Measurements from ENCODE around the gene GALNT7. TPM values are rescaled to one million over a fixed set of nuclear protein-coding genes. Genes with fewer than 3 reads are reported as not detected.
"Not testable (repeated sequence)": the region's sequence is repeated elsewhere in the genome, so short reads cannot be mapped to it uniquely, and the experiment has no call there.

Gene GALNT7
- total RNA-seq, 2 donors from 2014 or later = 9.6 to 18.1 TPM

- Mint-ChIP-seq H3K4me1 (peaks cover 21% of the 10 kb centered on the region), H3K27me3 (no peaks in the 10 kb centered on the region), H3K36me3 (ENCODE audit: low read depth) (no peaks in the 10 kb centered on the region), H3K9me3 (no peaks in the 10 kb centered on the region), H3K27ac (no peak overlapping the region), H3K4me3 (no peak overlapping the region)
- ATAC-seq (replicated peaks) = no peak
Observed at GRCh38 chr4:173174594-173175012, 6.0 kb downstream of the GALNT7 start.

- H3K27me3 Mint-ChIP-seq = no peaks in the 10 kb centered on the region
- peaks cover 14% of the 10 kb centered on the region for H3K4me1 Mint-ChIP-seq
- no peaks in the 10 kb centered on the region for H3K9me3 Mint-ChIP-seq
- no peak overlapping the region for H3K4me3 Mint-ChIP-seq
- H3K36me3 Mint-ChIP-seq (ENCODE audit: low read depth) = no peaks in the 10 kb centered on the region
- no peak overlapping the region for H3K27ac Mint-ChIP-seq
- no peak for ATAC-seq (replicated peaks)
Observed at GRCh38 chr4:173176010-173176409, 7.4 kb downstream of the GALNT7 start.

- Mint-ChIP-seq H3K4me3 (no peak overlapping the region), H3K9me3 (no peaks in the 10 kb centered on the region), H3K36me3 (ENCODE audit: low read depth) (no peaks in the 10 kb centered on the region), H3K27ac (peak overlapping the region; percentile 10), H3K4me1 (peaks cover 14% of the 10 kb centered on the region), H3K27me3 (no peaks in the 10 kb centered on the region)
- no peak for ATAC-seq (replicated peaks)
Observed at GRCh38 chr4:173177232-173177631, 8.6 kb downstream of the GALNT7 start.

GRCh38 chr4:173178144-173178543 lies 9.5 kb downstream of the GALNT7 start:
- ATAC-seq (replicated peaks) = no peak
- no peaks in the 10 kb centered on the region for H3K27me3 Mint-ChIP-seq
- no peak overlapping the region for H3K27ac Mint-ChIP-seq
- H3K36me3 Mint-ChIP-seq (ENCODE audit: low read depth) = no peaks in the 10 kb centered on the region
- H3K4me1 Mint-ChIP-seq = peaks cover 14% of the 10 kb centered on the region
- no peak overlapping the region for H3K4me3 Mint-ChIP-seq
- H3K9me3 Mint-ChIP-seq = no peaks in the 10 kb centered on the region

- H3K9me3 Mint-ChIP-seq = no peaks in the 10 kb centered on the region
- no peaks in the 10 kb centered on the region for H3K36me3 Mint-ChIP-seq (ENCODE audit: low read depth)
Observed at GRCh38 chr4:173181848-173182247, 13.2 kb downstream of the GALNT7 start.

GRCh38 chr4:173182403-173182802 lies 13.8 kb downstream of the GALNT7 start:
- no peaks in the 10 kb centered on the region for H3K27me3 Mint-ChIP-seq
- H3K4me1 Mint-ChIP-seq = peaks cover 5% of the 10 kb centered on the region
- peak; percentile 14 for ATAC-seq (replicated peaks)
- H3K36me3 Mint-ChIP-seq (ENCODE audit: low read depth) = no peaks in the 10 kb centered on the region
- H3K9me3 Mint-ChIP-seq = no peaks in the 10 kb centered on the region
- H3K27ac Mint-ChIP-seq = no peak overlapping the region
- no peak overlapping the region for H3K4me3 Mint-ChIP-seq

More at GRCh38 chr4:173181848-173182247, 13.2 kb downstream of the GALNT7 start:
- no peak overlapping the region for H3K4me3 Mint-ChIP-seq
- H3K27ac Mint-ChIP-seq = no peak overlapping the region
- H3K4me1 Mint-ChIP-seq = peaks cover 10% of the 10 kb centered on the region
- peak; percentile 83 for ATAC-seq (replicated peaks)
- no peaks in the 10 kb centered on the region for H3K27me3 Mint-ChIP-seq

GRCh38 chr4:173183659-173184247 lies 15.1 kb downstream of the GALNT7 start:
- not testable (repeated sequence) for H3K27ac Mint-ChIP-seq; H3K9me3 Mint-ChIP-seq; H3K27me3 Mint-ChIP-seq; ATAC-seq (replicated peaks); H3K4me3 Mint-ChIP-seq; H3K36me3 Mint-ChIP-seq (ENCODE audit: low read depth); H3K4me1 Mint-ChIP-seq

- ATAC-seq (replicated peaks) = no peak
- no peaks in the 10 kb centered on the region for H3K36me3 Mint-ChIP-seq (ENCODE audit: low read depth)
- peaks cover 16% of the 10 kb centered on the region for H3K4me1 Mint-ChIP-seq
- H3K27me3 Mint-ChIP-seq = no peaks in the 10 kb centered on the region
- no peaks in the 10 kb centered on the region for H3K9me3 Mint-ChIP-seq
- H3K4me3 Mint-ChIP-seq = no peak overlapping the region
- H3K27ac Mint-ChIP-seq = no peak overlapping the region
Observed at GRCh38 chr4:173185847-173186510, 17.4 kb downstream of the GALNT7 start.

- no peaks in the 10 kb centered on the region for H3K27me3 Mint-ChIP-seq
Observed at GRCh38 chr4:173187732-173188131, 19.1 kb downstream of the GALNT7 start.

GRCh38 chr4:173188648-173189047 lies 20.0 kb downstream of the GALNT7 start:
- H3K36me3 Mint-ChIP-seq (ENCODE audit: low read depth) = no peaks in the 10 kb centered on the region
- no peaks in the 10 kb centered on the region for H3K9me3 Mint-ChIP-seq
- no peak for ATAC-seq (replicated peaks)
- no peak overlapping the region for H3K27ac Mint-ChIP-seq
- H3K4me3 Mint-ChIP-seq = no peak overlapping the region
- H3K4me1 Mint-ChIP-seq = peaks cover 30% of the 10 kb centered on the region
- no peaks in the 10 kb centered on the region for H3K27me3 Mint-ChIP-seq

More at GRCh38 chr4:173187732-173188131, 19.1 kb downstream of the GALNT7 start:
- Mint-ChIP-seq H3K4me1 (peaks cover 29% of the 10 kb centered on the region), H3K27ac (no peak overlapping the region), H3K9me3 (no peaks in the 10 kb centered on the region), H3K36me3 (ENCODE audit: low read depth) (no peaks in the 10 kb centered on the region), H3K4me3 (no peak overlapping the region)
- ATAC-seq (replicated peaks) = no peak

GRCh38 chr4:173189117-173189693 lies 20.6 kb downstream of the GALNT7 start:
- Mint-ChIP-seq H3K9me3 (no peaks in the 10 kb centered on the region), H3K27ac (no peak overlapping the region), H3K27me3 (no peaks in the 10 kb centered on the region), H3K36me3 (ENCODE audit: low read depth) (no peaks in the 10 kb centered on the region), H3K4me3 (no peak overlapping the region), H3K4me1 (peaks cover 30% of the 10 kb centered on the region)
- no peak for ATAC-seq (replicated peaks)

GRCh38 chr4:173191623-173192041 lies 23.0 kb downstream of the GALNT7 start:
- H3K27ac Mint-ChIP-seq = peak overlapping the region; percentile 10
- H3K9me3 Mint-ChIP-seq = no peaks in the 10 kb centered on the region
- H3K4me3 Mint-ChIP-seq = peak overlapping the region; percentile 19
- no peaks in the 10 kb centered on the region for H3K27me3 Mint-ChIP-seq
- H3K36me3 Mint-ChIP-seq (ENCODE audit: low read depth) = no peaks in the 10 kb centered on the region
- peaks cover 33% of the 10 kb centered on the region for H3K4me1 Mint-ChIP-seq
- ATAC-seq (replicated peaks) = peak; percentile 88

- peak overlapping the region; percentile 1 for H3K4me3 Mint-ChIP-seq
- H3K36me3 Mint-ChIP-seq (ENCODE audit: low read depth) = no peaks in the 10 kb centered on the region
- no peak for ATAC-seq (replicated peaks)
- no peaks in the 10 kb centered on the region for H3K9me3 Mint-ChIP-seq
- H3K4me1 Mint-ChIP-seq = peaks cover 33% of the 10 kb centered on the region
- H3K27ac Mint-ChIP-seq = peak overlapping the region; percentile 10
- H3K27me3 Mint-ChIP-seq = no peaks in the 10 kb centered on the region
Observed at GRCh38 chr4:173192375-173193162, 24.0 kb downstream of the GALNT7 start.

- no peaks in the 10 kb centered on the region for H3K9me3 Mint-ChIP-seq
- no peaks in the 10 kb centered on the region for H3K36me3 Mint-ChIP-seq (ENCODE audit: low read depth)
- no peak overlapping the region for H3K4me3 Mint-ChIP-seq
- H3K4me1 Mint-ChIP-seq = peaks cover 37% of the 10 kb centered on the region
- no peaks in the 10 kb centered on the region for H3K27me3 Mint-ChIP-seq
- no peak overlapping the region for H3K27ac Mint-ChIP-seq
- ATAC-seq (replicated peaks) = no peak
Observed at GRCh38 chr4:173194157-173194556, 25.5 kb downstream of the GALNT7 start.
